H1 (cell line): ENCODE measurements around the gene PNRC2. TPM values are rescaled to one million over a fixed set of nuclear protein-coding genes. Genes with fewer than 3 reads are reported as not detected.

ENCODE experiments used
- CEBPB ChIP-seq: IDR thresholded peaks from 2 replicates; pipeline ENCODE4 v1.6.1; 2012; ENCODE audit warnings: low read depth, low read length
- CHD7 ChIP-seq: fragments of 300-600 bp; sonication (generic); IDR thresholded peaks from 2 replicates; pipeline ENCODE4 v1.7.1; 2012; ENCODE audit warnings: low read length, moderate library complexity, mild to moderate bottlenecking, inconsistent platforms; ENCODE audit not compliant: insufficient replicate concordance
- CREB1 ChIP-seq: IDR thresholded peaks from 2 replicates; pipeline ENCODE4 v1.6.1; 2012; ENCODE audit warnings: inconsistent platforms
- EZH2 ChIP-seq: fragments of 200-600 bp; sonication (generic); IDR thresholded peaks from 2 replicates; pipeline ENCODE4 v1.7.1; 2012; ENCODE audit warnings: low read depth, mild to moderate bottlenecking, moderate library complexity, low read length, inconsistent platforms; ENCODE audit not compliant: severe bottlenecking
- GTF2F1 ChIP-seq: IDR thresholded peaks from 2 replicates; pipeline ENCODE4 v1.6.1; 2012; ENCODE audit warnings: low read depth, low read length, improper control_type of control experiment, borderline replicate concordance
- MAX ChIP-seq: IDR thresholded peaks from 2 replicates; pipeline ENCODE4 v1.6.1; 2012; ENCODE audit warnings: inconsistent platforms
- PHF8 ChIP-seq: fragments of 200-600 bp; sonication (generic); conservative IDR thresholded peaks from 2 replicates; pipeline ENCODE4 v1.7.1; 2012; ENCODE audit warnings: low read depth, mild to moderate bottlenecking, inconsistent platforms, low read length, moderate library complexity
- POLR2A ChIP-seq, 2 experiments: IDR thresholded peaks; 1 replicate in 1 of 2; 2 replicates in 1 of 2; pipeline ENCODE4 v1.6.1; 2011; ENCODE audit warnings: low read depth in 2 of 2, low read length in 2 of 2, mild to moderate bottlenecking in 2 of 2; ENCODE audit errors: control extremely low read depth in 1 of 2
- RFX5 ChIP-seq: IDR thresholded peaks from 2 replicates; pipeline ENCODE4 v1.6.1; 2011; ENCODE audit warnings: low read depth, low read length, improper control_type of control experiment, borderline replicate concordance
- SRF ChIP-seq: IDR thresholded peaks from 2 replicates; pipeline ENCODE4 v1.6.1; 2011; ENCODE audit warnings: mild to moderate bottlenecking, low read depth, low read length, moderate library complexity
- TCF12 ChIP-seq: IDR thresholded peaks from 2 replicates; pipeline ENCODE4 v1.6.1; 2011; ENCODE audit warnings: low read depth, mild to moderate bottlenecking, low read length
- TEAD4 ChIP-seq: IDR thresholded peaks from 2 replicates; pipeline ENCODE4 v1.6.1; 2012; ENCODE audit warnings: low read depth, low read length, inconsistent platforms, mixed read lengths
- polyA plus RNA-seq, 7 experiments: library from polyadenylated mRNA; depleted of rRNA in 3 of 7; stranded (reverse) in 5 of 7; unstranded in 2 of 7; fragments of >200 nt in 5 of 7; fragments of 200-250 nt in 2 of 7; gene quantifications; 1 replicate in 5 of 7; 2 replicates in 1 of 7; 4 replicates in 1 of 7; pipeline versions ENCODE4 v1.2.1 to v1.2.3, GENCODE V29; 2011 to 2013; ENCODE audit warnings: missing spikeins in 2 of 7, mixed read lengths in 2 of 7
- total RNA-seq: library from RNA; stranded (reverse); fragmentation: NEBNext Ultra II Directional; extraction: Animal tissue kit (Norgen Biotek cat#: 25700); gene quantifications from 2 replicates; pipeline ENCODE4 v1.2.1, GENCODE V29; 2021

PNRC2 gene
- total and polyA plus RNA-seq, 2 of the 8 experiments (the other 6 are each of a cell fraction or from before 2014, with no cell fraction given) = 57.5 to 147 TPM

DNA sequence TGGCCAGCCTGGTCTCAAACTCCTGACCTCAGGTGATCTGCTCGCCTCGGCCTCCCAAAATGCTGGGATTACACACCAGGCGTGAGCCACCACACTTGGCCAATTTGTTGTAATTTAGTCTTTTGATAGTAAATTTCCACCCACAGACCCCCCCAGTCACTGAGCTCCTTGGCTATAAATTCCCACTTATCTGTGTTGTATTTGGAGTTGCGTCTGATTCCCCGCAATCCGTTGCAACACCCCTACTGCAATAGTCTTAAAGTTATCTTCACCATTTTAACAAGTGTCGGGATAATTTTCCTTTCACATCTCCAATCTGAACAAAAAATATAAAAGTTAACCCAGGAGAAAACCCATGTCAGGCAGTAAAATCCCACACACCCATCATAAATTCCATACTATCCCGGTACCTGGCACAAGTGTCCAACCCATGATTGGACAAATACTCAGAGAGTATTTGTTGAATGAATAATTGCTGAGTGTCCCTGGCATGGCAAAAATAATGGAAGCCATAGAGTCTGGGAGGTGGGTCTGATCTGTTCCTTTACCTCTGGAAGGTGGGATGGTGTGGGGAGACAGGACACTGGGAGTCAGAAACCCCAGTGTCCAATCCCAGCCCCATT is 37.2 kb upstream of the PNRC2 start (continued):
- no peak for TF ChIP-seq CHD7
- TF ChIP-seq GTF2F1 = no peak
- TF ChIP-seq CEBPB = no peak
- TF ChIP-seq POLR2A (IDR thresholded peaks at IDR 0.05; ENCODE audit: control extremely low read depth in 1 of 2, low read depth in 2 of 2, low read length in 2 of 2) = no peak
- TF ChIP-seq CREB1 = no peak
- no peak for TF ChIP-seq PHF8
- no peak for TF ChIP-seq TCF12
- TF ChIP-seq EZH2 = no peak
- no peak for TF ChIP-seq RFX5
- no peak for TF ChIP-seq SRF
- TF ChIP-seq TEAD4 = no peak
- no peak for TF ChIP-seq MAX
